Cardiac muscle cell (in vitro differentiated cells and primary cell): Measurements from ENCODE around the gene C10orf53. TPM values are rescaled to one million over a fixed set of nuclear protein-coding genes. Genes with fewer than 3 reads are reported as not detected.

ENCODE experiments used
- DNase-seq, 2 donors: peaks; one replicate each; pipeline versions ENCODE4 v3.0.0 to v3.0.0-alpha.2; 2010 to 2017; ENCODE audit warnings: low read depth in 1 of 2, low spot score in 1 of 2
- H3K27ac ChIP-seq: fragments of 200-600 bp; sonication (generic); 2 replicates; pipeline ENCODE4 v1.5.1; 2016
- H3K27me3 ChIP-seq: fragments of 200-600 bp; sonication (generic); 2 replicates; pipeline ENCODE4 v1.6.0; 2016; ENCODE audit warnings: control low read depth
- H3K36me3 ChIP-seq: fragments of 200-600 bp; sonication (generic); 2 replicates; pipeline ENCODE4 v1.5.1; 2016; ENCODE audit warnings: control low read depth
- H3K4me1 ChIP-seq: fragments of 200-600 bp; sonication (generic); 2 replicates; pipeline ENCODE4 v1.8.1; 2017; ENCODE audit warnings: low read depth, mild to moderate bottlenecking, mixed run types
- H3K4me3 ChIP-seq: fragments of 200-600 bp; sonication (generic); 2 replicates; pipeline ENCODE4 v1.5.1; 2016; ENCODE audit warnings: mild to moderate bottlenecking
- H3K9me3 ChIP-seq: fragments of 200-600 bp; sonication (generic); 2 replicates; pipeline ENCODE4 v1.5.1; 2017; ENCODE audit warnings: low read depth, mild to moderate bottlenecking, control low read depth
- CTCF ChIP-seq: IDR thresholded peaks from 2 replicates; pipeline ENCODE4 v1.5.1; 2012; ENCODE audit warnings: low read depth, mild to moderate bottlenecking, low read length
- polyA plus RNA-seq: library from polyadenylated mRNA; unstranded; fragments of >200 nt; fragmentation: Nextera tagmentation; extraction: Ambion mirVana; gene quantifications from 2 replicates; pipeline ENCODE4 v1.2.1, GENCODE V29; 2016
- total RNA-seq: library from RNA; depleted of rRNA; stranded (reverse); fragments of >200 nt; gene quantifications from 2 replicates; pipeline ENCODE4 v1.2.3, GENCODE V29; 2016

The C10orf53 gene
- total and polyA plus RNA-seq, 2 experiments from 2014 or later = not detected

- no peaks in the 10 kb centered on the region for H3K27me3 ChIP-seq
- no peak for TF ChIP-seq CTCF
- no peaks in the 10 kb centered on the region for H3K36me3 ChIP-seq
- H3K9me3 ChIP-seq = no peaks in the 10 kb centered on the region
- H3K4me3 ChIP-seq = no peak overlapping the region
- no peak overlapping the region for H3K27ac ChIP-seq
- DNase-seq = no peak
- no peaks in the 10 kb centered on the region for H3K4me1 ChIP-seq
Observed at GRCh38 chr10:49647554-49647953, 31.9 kb upstream of the C10orf53 start.

- Histone ChIP-seq H3K27ac (no peak overlapping the region), H3K4me3 (no peak overlapping the region), H3K27me3 (no peaks in the 10 kb centered on the region), H3K36me3 (no peaks in the 10 kb centered on the region), H3K9me3 (no peaks in the 10 kb centered on the region), H3K4me1 (no peaks in the 10 kb centered on the region)
- no peak for DNase-seq
- no peak for TF ChIP-seq CTCF
Observed at GRCh38 chr10:49647985-49648795, 31.3 kb upstream of the C10orf53 start.

GRCh38 chr10:49649294-49649693, 30.2 kb upstream of the C10orf53 start:
- no peaks in the 10 kb centered on the region for H3K36me3 ChIP-seq
- H3K27me3 ChIP-seq = no peaks in the 10 kb centered on the region
- no peaks in the 10 kb centered on the region for H3K4me1 ChIP-seq
- H3K27ac ChIP-seq = no peak overlapping the region
- H3K4me3 ChIP-seq = no peak overlapping the region
- H3K9me3 ChIP-seq = no peaks in the 10 kb centered on the region
- TF ChIP-seq CTCF = no peak
- peak in 1 of 2 donors; percentile 25 for DNase-seq

- Histone ChIP-seq H3K4me3 (no peak overlapping the region), H3K27me3 (no peaks in the 10 kb centered on the region), H3K9me3 (no peaks in the 10 kb centered on the region), H3K4me1 (no peaks in the 10 kb centered on the region), H3K27ac (no peak overlapping the region), H3K36me3 (no peaks in the 10 kb centered on the region)
- TF ChIP-seq CTCF = no peak
- DNase-seq = no peak
Observed at GRCh38 chr10:49649936-49650723, 29.3 kb upstream of the C10orf53 start.

- no peak for DNase-seq
- Histone ChIP-seq H3K27ac (no peak overlapping the region), H3K36me3 (no peaks in the 10 kb centered on the region), H3K4me1 (no peaks in the 10 kb centered on the region), H3K9me3 (no peaks in the 10 kb centered on the region), H3K27me3 (no peaks in the 10 kb centered on the region), H3K4me3 (no peak overlapping the region)
- TF ChIP-seq CTCF = no peak
Observed at GRCh38 chr10:49650724-49651034, 28.8 kb upstream of the C10orf53 start.
